Measurements from ENCODE around the gene ARHGEF19. TPM values are rescaled to one million over a fixed set of nuclear protein-coding genes. Genes with fewer than 3 reads are reported as not detected.

The ARHGEF19 gene
- total and polyA plus RNA-seq, 2 of the 4 experiments (the other 2 are of a cell fraction) = 4.5 to 16.8 TPM

DNA sequence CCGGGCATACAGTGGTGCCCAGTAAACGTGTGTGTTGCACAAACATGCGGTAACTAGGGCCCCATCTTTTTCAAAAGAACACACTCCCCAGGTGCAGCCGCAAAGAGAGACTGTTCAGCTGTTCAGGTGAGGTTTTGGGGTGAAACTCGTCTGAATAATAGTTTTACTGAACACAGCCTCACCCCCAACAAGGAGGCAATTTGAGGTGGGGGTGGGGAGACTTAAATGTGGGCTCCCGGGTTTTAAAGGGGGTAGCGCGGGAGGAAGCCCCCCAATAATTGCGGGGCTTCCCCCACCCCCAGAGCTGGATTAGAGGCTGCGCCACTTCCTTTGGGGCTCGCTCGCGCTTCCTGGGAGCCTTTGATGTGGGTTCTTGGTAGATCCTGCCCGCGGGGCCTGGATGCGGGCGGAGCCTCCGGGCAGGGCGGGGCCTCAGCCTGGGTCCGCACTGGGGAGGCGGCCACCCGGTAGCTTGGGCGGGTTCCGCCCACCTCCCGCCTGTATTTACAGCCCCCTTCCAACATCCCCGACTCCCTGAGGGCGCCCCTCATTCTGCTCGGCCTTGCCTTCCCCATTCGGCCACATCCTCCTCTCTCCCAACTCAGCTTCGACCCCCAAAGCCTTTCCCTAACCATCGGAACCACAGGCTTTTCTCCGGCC is 50.2 kb downstream of the ARHGEF19 start:
- ChIA-PET CTCF (interaction anchor here (0.8 to 1.6 kb wide), 2 partner anchors 80 to 83 kb away, joined by 3 read pairs; no protein-coding TSS in a partner anchor), POLR2A (ENCODE audit: unreplicated experiment) (no interaction called here)
- no peaks in the 10 kb centered on the region for H3K36me3 ChIP-seq (ENCODE audit: control insufficient read depth, insufficient read depth, low read length)
- no peak overlapping the region for H3K4ac ChIP-seq (ENCODE audit: low read depth, low read length)
- H2AK9ac ChIP-seq (replicated peaks; ENCODE audit: low read depth, low read length, poor library complexity) = peak overlapping the region; percentile 70
- H3K4me3 ChIP-seq (ENCODE audit: insufficient read depth, low read depth, low read length) = no peak overlapping the region
- H4K91ac ChIP-seq (ENCODE audit: insufficient read depth, low read depth, low read length) = peak overlapping the region; percentile 15; the same call in 1 of the 2 replicates
- H3K56ac ChIP-seq (ENCODE audit: extremely low read depth, insufficient read depth, low read length) = no peak overlapping the region
- intact Hi-C loops (cut with micrococcal nuclease) (no loop called here), dilution Hi-C loops (cut with HindIII; ENCODE audit: low sequenced_read_pairs, unreplicated experiment) (no loop called here), in situ Hi-C loops (cut with MboI; ENCODE audit: low sequenced_read_pairs) (no loop called here)
- no peak overlapping the region for H3K14ac ChIP-seq (replicated peaks; ENCODE audit: low read depth, low read length)
- H3K4me1 ChIP-seq (ENCODE audit: control insufficient read depth, insufficient read depth, low read length) = peaks cover 5% of the 10 kb centered on the region; the same call in 1 of the 2 replicates
- H4K8ac ChIP-seq (ENCODE audit: low read depth in 2 of 2, low read length in 2 of 2) = 0 out of 4 replicates have a peak overlapping the region, but pooled peaks of 1 of the 2 experiments have one; percentile 16
- H2AK5ac ChIP-seq (ENCODE audit: low read depth, low read length) = peak overlapping the region; percentile 63; the same call in 1 of the 2 replicates
- DNase-seq (no peak), ATAC-seq (ENCODE audit: low read depth) (no peak)
- H4K5ac ChIP-seq (ENCODE audit: low read depth, low read length) = no peak overlapping the region
- TF ChIP-seq MXI1 (IDR thresholded peaks at IDR 0.05; ENCODE audit: borderline replicate concordance, low read depth, low read length) (no peak), MAZ (IDR thresholded peaks at IDR 0.05; ENCODE audit: borderline replicate concordance, low read depth, low read length) (no peak), SMC3 (IDR thresholded peaks at IDR 0.05; ENCODE audit: low read depth, low read length) (no peak)
- TF ChIP-seq, protein P1, sequence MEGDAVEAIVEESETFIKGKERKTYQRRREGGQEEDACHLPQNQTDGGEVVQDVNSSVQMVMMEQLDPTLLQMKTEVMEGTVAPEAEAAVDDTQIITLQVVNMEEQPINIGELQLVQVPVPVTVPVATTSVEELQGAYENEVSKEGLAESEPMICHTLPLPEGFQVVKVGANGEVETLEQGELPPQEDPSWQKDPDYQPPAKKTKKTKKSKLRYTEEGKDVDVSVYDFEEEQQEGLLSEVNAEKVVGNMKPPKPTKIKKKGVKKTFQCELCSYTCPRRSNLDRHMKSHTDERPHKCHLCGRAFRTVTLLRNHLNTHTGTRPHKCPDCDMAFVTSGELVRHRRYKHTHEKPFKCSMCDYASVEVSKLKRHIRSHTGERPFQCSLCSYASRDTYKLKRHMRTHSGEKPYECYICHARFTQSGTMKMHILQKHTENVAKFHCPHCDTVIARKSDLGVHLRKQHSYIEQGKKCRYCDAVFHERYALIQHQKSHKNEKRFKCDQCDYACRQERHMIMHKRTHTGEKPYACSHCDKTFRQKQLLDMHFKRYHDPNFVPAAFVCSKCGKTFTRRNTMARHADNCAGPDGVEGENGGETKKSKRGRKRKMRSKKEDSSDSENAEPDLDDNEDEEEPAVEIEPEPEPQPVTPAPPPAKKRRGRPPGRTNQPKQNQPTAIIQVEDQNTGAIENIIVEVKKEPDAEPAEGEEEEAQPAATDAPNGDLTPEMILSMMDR (conservative IDR thresholded peaks at IDR 0.05; ENCODE audit: low read depth, low read length) = no peak
- TF ChIP-seq, protein P2, sequence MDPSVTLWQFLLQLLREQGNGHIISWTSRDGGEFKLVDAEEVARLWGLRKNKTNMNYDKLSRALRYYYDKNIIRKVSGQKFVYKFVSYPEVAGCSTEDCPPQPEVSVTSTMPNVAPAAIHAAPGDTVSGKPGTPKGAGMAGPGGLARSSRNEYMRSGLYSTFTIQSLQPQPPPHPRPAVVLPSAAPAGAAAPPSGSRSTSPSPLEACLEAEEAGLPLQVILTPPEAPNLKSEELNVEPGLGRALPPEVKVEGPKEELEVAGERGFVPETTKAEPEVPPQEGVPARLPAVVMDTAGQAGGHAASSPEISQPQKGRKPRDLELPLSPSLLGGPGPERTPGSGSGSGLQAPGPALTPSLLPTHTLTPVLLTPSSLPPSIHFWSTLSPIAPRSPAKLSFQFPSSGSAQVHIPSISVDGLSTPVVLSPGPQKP (IDR thresholded peaks at IDR 0.05; ENCODE audit: borderline replicate concordance, low read depth, low read length) = no peak
- no peak overlapping the region for H2BK20ac ChIP-seq (ENCODE audit: low read depth, low read length)
- BruUV-seq (replicated peaks) = no TSS peak
- no peak overlapping the region for H2BK15ac ChIP-seq (ENCODE audit: low read depth, low read length)
- H3K27ac ChIP-seq (ENCODE audit: insufficient read depth, low read length) = no peak overlapping the region
- H3K27me3 ChIP-seq (ENCODE audit: control insufficient read depth, insufficient read depth, low read length) = no peaks in the 10 kb centered on the region
- WGBS, 2 experiments (ENCODE audit: extremely low coverage in 2 of 2, insufficient read length in 1 of 2) = 45% methylated on average over 17 of the region's 32 CpGs; no CpG with 5 or more reads in 1 of the 2 experiments
- no peak overlapping the region for H3K18ac ChIP-seq (ENCODE audit: low read depth, low read length)
- no peaks in the 10 kb centered on the region for H3K9me3 ChIP-seq (ENCODE audit: control insufficient read depth, insufficient read depth, low read length)
- H3K9me1 ChIP-seq (ENCODE audit: insufficient read depth, low read length) = peaks cover 11% of the 10 kb centered on the region
- no peaks in the 10 kb centered on the region for H4K20me1 ChIP-seq (ENCODE audit: insufficient read depth, low read length)
- H3K79me1 ChIP-seq (ENCODE audit: low read depth in 1 of 2, low read length in 2 of 2) = peaks cover 0 to 14% of the 10 kb centered on the region in 2 experiments; a peak in 2 of 4 replicates
- H2BK5ac ChIP-seq (ENCODE audit: low read depth, low read length, poor library complexity, severe bottlenecking) = no peak overlapping the region
- H3K23ac ChIP-seq (ENCODE audit: low read depth, low read length) = no peak overlapping the region
- no peak overlapping the region for H3K4me2 ChIP-seq (ENCODE audit: low read depth, low read length)
- no peak overlapping the region for H3K9ac ChIP-seq (ENCODE audit: low read depth, low read length)
- H2BK120ac ChIP-seq (ENCODE audit: low read depth, low read length) = peak overlapping the region; percentile 20; the same call in 1 of the 2 replicates
- peak overlapping the region; percentile 56 for H2AFZ ChIP-seq (replicated peaks; ENCODE audit: low read length, poor library complexity)
